HEK293 (cell line): Measurements from ENCODE around the gene PRR35.
A peak's percentile ranks its signal among the peaks of the same experiment; 100 is the strongest.

ENCODE experiments used
- CTCF ChIA-PET: fragments of 350-600 bp; formaldehyde crosslinking; extraction: SDS; loops from one replicate; lab custom pipeline; 2021; ENCODE audit warnings: antibody characterized with exemption; lab: Yijun Ruan, JAX
- POLR2A ChIA-PET: fragments of 300-600 bp; formaldehyde crosslinking; extraction: SDS; loops from one replicate; lab custom pipeline; 2020; ENCODE audit warnings: antibody characterized with exemption, inconsistent platforms; lab: Yijun Ruan, JAX
- H3K27ac ChIP-seq: fragments of 200-500 bp; sonication (Bioruptor generic); 2 replicates; pipeline ENCODE4 v1.5.1; 2014; ENCODE audit warnings: low read depth, low read length, control low read depth, inconsistent platforms; ENCODE audit errors: extremely low read depth
- H3K36me3 ChIP-seq, 2 experiments: fragments of 200-500 bp in 1 of 2; sonication (Bioruptor generic) in 1 of 2; 1 replicate in 1 of 2; 2 replicates in 1 of 2; pipeline ENCODE4 v1.5.1; 2014 to 2017; ENCODE audit warnings: inconsistent platforms in 2 of 2, low read length in 2 of 2; ENCODE audit not compliant: control insufficient read depth in 2 of 2, insufficient read depth in 1 of 2
- H3K4me1 ChIP-seq: fragments of 200-500 bp; sonication (Bioruptor generic); 2 replicates; pipeline ENCODE4 v1.5.1; 2014; ENCODE audit warnings: mild to moderate bottlenecking, low read length, inconsistent platforms; ENCODE audit not compliant: control insufficient read depth, insufficient read depth
- H3K4me3 ChIP-seq: 2 replicates; pipeline ENCODE4 v1.5.1; 2011; ENCODE audit warnings: low read depth, mild to moderate bottlenecking, control low read depth, low read length, moderate library complexity
- H3K9me3 ChIP-seq: fragments of 200-500 bp; sonication (Bioruptor generic); 2 replicates; pipeline ENCODE4 v1.5.1; 2014; ENCODE audit warnings: low read depth, low read length, inconsistent platforms; ENCODE audit not compliant: control insufficient read depth, insufficient read depth
- GLIS1 ChIP-seq: fragments of 450-650 bp; formaldehyde crosslinking; IDR thresholded peaks from 2 replicates; pipeline ENCODE4 v1.5.1; 2016; ENCODE audit warnings: missing biosample characterization, missing genetic modification characterization
- GLIS2 ChIP-seq: fragments of 450-650 bp; formaldehyde crosslinking; IDR thresholded peaks from 2 replicates; pipeline ENCODE4 v1.5.1; 2016; ENCODE audit warnings: missing biosample characterization, missing genetic modification characterization
- KLF1 ChIP-seq: fragments of 450-650 bp; formaldehyde crosslinking; IDR thresholded peaks from 2 replicates; pipeline ENCODE4 v1.5.1; 2016; ENCODE audit warnings: missing biosample characterization, missing genetic modification characterization
- SP2 ChIP-seq: fragments of 450-650 bp; formaldehyde crosslinking; IDR thresholded peaks from 2 replicates; pipeline ENCODE4 v1.5.1; 2016; ENCODE audit warnings: missing biosample characterization, missing genetic modification characterization
- SP3 ChIP-seq: fragments of 450-650 bp; formaldehyde crosslinking; IDR thresholded peaks from 2 replicates; pipeline ENCODE4 v1.5.1; 2016; ENCODE audit warnings: missing biosample characterization, missing genetic modification characterization
- TRIM28 ChIP-seq: IDR thresholded peaks from 2 replicates; pipeline ENCODE4 v1.6.1; 2011; ENCODE audit warnings: low read length, control low read depth, borderline replicate concordance
- ZBTB20 ChIP-seq: fragments of 450-650 bp; formaldehyde crosslinking; IDR thresholded peaks from 2 replicates; pipeline ENCODE4 v1.5.1; 2016; ENCODE audit warnings: missing biosample characterization, missing genetic modification characterization
- ZBTB48 ChIP-seq: fragments of 450-650 bp; formaldehyde crosslinking; IDR thresholded peaks from 2 replicates; pipeline ENCODE4 v1.5.1; 2016; ENCODE audit warnings: missing biosample characterization, missing genetic modification characterization
- ZEB2 ChIP-seq: fragments of 450-650 bp; formaldehyde crosslinking; IDR thresholded peaks from 2 replicates; pipeline ENCODE4 v1.5.1; 2016; ENCODE audit warnings: missing biosample characterization, missing genetic modification characterization
- ZFP69B ChIP-seq: fragments of 450-650 bp; formaldehyde crosslinking; IDR thresholded peaks from 2 replicates; pipeline ENCODE4 v1.5.1; 2016; ENCODE audit warnings: missing biosample characterization, missing genetic modification characterization
- ZIC2 ChIP-seq: fragments of 450-650 bp; formaldehyde crosslinking; IDR thresholded peaks from 2 replicates; pipeline ENCODE4 v1.5.1; 2016; ENCODE audit warnings: missing biosample characterization, missing genetic modification characterization
- ZNF121 ChIP-seq: fragments of 450-650 bp; formaldehyde crosslinking; IDR thresholded peaks from 2 replicates; pipeline ENCODE4 v1.5.1; 2016; ENCODE audit warnings: missing biosample characterization, missing genetic modification characterization
- ZNF157 ChIP-seq: fragments of 450-650 bp; formaldehyde crosslinking; IDR thresholded peaks from 2 replicates; pipeline ENCODE4 v1.5.1; 2016; ENCODE audit warnings: missing biosample characterization, missing genetic modification characterization
- ZNF239 ChIP-seq: fragments of 450-650 bp; formaldehyde crosslinking; IDR thresholded peaks from 2 replicates; pipeline ENCODE4 v1.5.1; 2016; ENCODE audit warnings: missing biosample characterization, missing genetic modification characterization
- ZNF335 ChIP-seq: fragments of 450-650 bp; formaldehyde crosslinking; conservative IDR thresholded peaks from 2 replicates; pipeline ENCODE4 v1.5.1; 2016; ENCODE audit warnings: missing biosample characterization, missing genetic modification characterization
- ZNF341 ChIP-seq: fragments of 450-650 bp; formaldehyde crosslinking; IDR thresholded peaks from 2 replicates; pipeline ENCODE4; 2016; ENCODE audit warnings: low read depth, missing biosample characterization, missing genetic modification characterization
- ZNF555 ChIP-seq: fragments of 450-650 bp; formaldehyde crosslinking; conservative IDR thresholded peaks from 2 replicates; pipeline ENCODE4 v1.5.1; 2017; ENCODE audit warnings: missing biosample characterization, mild to moderate bottlenecking, missing genetic modification characterization, inconsistent platforms
- ZNF660 ChIP-seq: fragments of 450-650 bp; IDR thresholded peaks from 2 replicates; pipeline ENCODE4 v1.5.1; 2018; ENCODE audit warnings: missing biosample characterization, mild to moderate bottlenecking, missing genetic modification characterization
- TF ChIP-seq, protein P1 (sequence below): fragments of 450-650 bp; formaldehyde crosslinking; IDR thresholded peaks from 2 replicates; pipeline ENCODE4 v1.5.1; 2016; ENCODE audit warnings: missing biosample characterization, missing genetic modification characterization
- TF ChIP-seq, protein P2 (sequence below): fragments of 450-650 bp; formaldehyde crosslinking; IDR thresholded peaks from 2 replicates; pipeline ENCODE4 v1.5.1; 2017; ENCODE audit warnings: missing biosample characterization, mild to moderate bottlenecking, missing genetic modification characterization, moderate library complexity
- TF ChIP-seq, protein P3 (sequence below): fragments of 450-650 bp; formaldehyde crosslinking; IDR thresholded peaks from 2 replicates; pipeline ENCODE4 v1.5.1; 2016; ENCODE audit warnings: missing biosample characterization, missing genetic modification characterization
- TF ChIP-seq, protein P4 (sequence below): fragments of 450-650 bp; formaldehyde crosslinking; IDR thresholded peaks from 2 replicates; pipeline ENCODE4 v1.5.1; 2016; ENCODE audit warnings: missing biosample characterization, missing genetic modification characterization
- TF ChIP-seq, protein P5 (sequence below): fragments of 450-650 bp; formaldehyde crosslinking; IDR thresholded peaks from 2 replicates; pipeline ENCODE4 v1.5.1; 2016; ENCODE audit warnings: missing biosample characterization, missing genetic modification characterization, low read depth
- TF ChIP-seq, protein P6 (sequence below): fragments of 450-650 bp; formaldehyde crosslinking; IDR thresholded peaks from 2 replicates; pipeline ENCODE4 v1.5.1; 2016; ENCODE audit warnings: missing biosample characterization, missing genetic modification characterization

The PRR35 gene

DNA sequence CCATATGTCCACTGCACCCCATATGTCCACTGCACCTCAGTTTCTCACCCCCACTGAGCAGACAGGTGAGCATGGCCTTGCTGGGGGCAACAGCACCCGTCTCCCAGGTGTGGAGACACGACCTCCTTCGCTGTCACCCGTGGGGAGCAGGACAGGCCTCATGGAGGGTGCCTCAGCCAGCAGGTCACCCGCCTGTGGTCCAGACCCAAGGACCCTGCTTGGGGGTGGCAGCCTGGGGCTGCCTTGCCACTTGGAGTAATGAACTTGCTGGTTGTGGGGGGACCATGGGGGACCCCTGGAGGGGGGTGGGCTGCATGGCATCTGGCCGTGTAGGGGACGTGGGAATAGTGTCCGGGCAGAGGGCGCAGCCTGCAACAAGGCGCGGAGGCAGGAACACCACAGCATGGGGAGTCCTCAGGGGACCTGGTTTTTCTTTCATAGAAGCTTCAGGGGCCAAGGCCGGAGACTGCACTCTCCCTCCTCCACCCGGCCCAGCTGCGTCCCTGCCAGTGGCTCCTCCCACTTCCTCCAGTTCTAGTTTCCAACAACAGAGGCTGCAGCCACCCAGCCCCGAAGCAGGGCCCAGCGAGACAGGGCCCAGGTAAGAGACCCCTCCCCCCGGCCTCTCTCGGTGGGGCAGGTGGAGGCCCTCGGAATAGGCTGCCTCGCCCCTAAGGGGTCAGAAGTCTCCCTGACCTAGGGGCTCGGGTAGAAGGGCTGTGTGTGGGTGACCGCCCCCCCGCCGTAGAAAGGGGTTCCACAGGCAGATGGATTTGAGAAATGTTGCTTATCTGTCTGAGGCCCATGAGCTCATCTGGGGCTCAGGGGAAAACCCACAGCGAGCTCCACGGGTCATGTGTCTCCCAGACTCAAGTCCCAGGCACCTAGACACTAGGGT lies 6.5 kb downstream of the PRR35 start, which contains the start of gene NHLRC4:
NHLRC4 (plus strand) TSS at position 531 of the 898 bp plus-strand sequence. CDS start 1,043 bp downstream, outside the sequence.
- H3K4me3 ChIP-seq: no peak within 1 kb of the TSS
- POLR2A ChIA-PET: interaction anchor here (1.0 to 1.3 kb wide), 3 partner anchors 11 to 39 kb away, joined by 3 to 6 read pairs (median 4); partner anchors contain the start of gene CAPN15
- H3K9me3 ChIP-seq: no peaks in the 10 kb centered on the region
- H3K36me3 ChIP-seq: peaks cover 0 to 5% of the 10 kb centered on the region in 2 experiments; a peak in 1 of 3 replicates
- H3K27ac ChIP-seq: peak within 1 kb of the TSS; percentile 26; the same call in 1 of the 2 replicates
- peaks cover 10% of the 10 kb centered on the region for H3K4me1 ChIP-seq
- CTCF ChIA-PET: interaction anchor here (0.9 to 1.0 kb wide), 2 partner anchors 14 to 15 kb away, joined by 3 read pairs; no protein-coding TSS in a partner anchor
- TF ChIP-seq ZNF660 (0 out of 2 replicates have a peak, but pooled peaks have one; percentile 17), ZNF341 (tag by site-specific recombination) (peak; percentile 31; the same call in 1 of the 2 replicates), SP3 (tag by site-specific recombination) (peak; percentile 34), ZEB2 (tag by site-specific recombination) (0 out of 2 replicates have a peak, but pooled peaks have one; percentile 33), ZBTB48 (tag by site-specific recombination) (peak; percentile 71; the same call in 1 of the 2 replicates), ZNF555 (no peak), ZIC2 (tag by site-specific recombination) (peak; percentile 63), ZNF157 (tag by site-specific recombination) (no peak), ZFP69B (tag by site-specific recombination) (peak; percentile 21; the same call in 1 of the 2 replicates), TRIM28 (no peak), GLIS1 (peak; percentile 74), KLF1 (tag by site-specific recombination) (peak; percentile 35; the same call in 1 of the 2 replicates), ZNF335 (tag by site-specific recombination) (peak; percentile 45), ZNF121 (tag by site-specific recombination) (peak; percentile 47; the same call in 1 of the 2 replicates), GLIS2 (tag by site-specific recombination) (peak; percentile 67), ZNF239 (tag by site-specific recombination) (no peak), SP2 (tag by site-specific recombination) (peak; percentile 33; the same call in 1 of the 2 replicates), ZBTB20 (tag by site-specific recombination) (peak; percentile 68)
- TF ChIP-seq, protein P1, sequence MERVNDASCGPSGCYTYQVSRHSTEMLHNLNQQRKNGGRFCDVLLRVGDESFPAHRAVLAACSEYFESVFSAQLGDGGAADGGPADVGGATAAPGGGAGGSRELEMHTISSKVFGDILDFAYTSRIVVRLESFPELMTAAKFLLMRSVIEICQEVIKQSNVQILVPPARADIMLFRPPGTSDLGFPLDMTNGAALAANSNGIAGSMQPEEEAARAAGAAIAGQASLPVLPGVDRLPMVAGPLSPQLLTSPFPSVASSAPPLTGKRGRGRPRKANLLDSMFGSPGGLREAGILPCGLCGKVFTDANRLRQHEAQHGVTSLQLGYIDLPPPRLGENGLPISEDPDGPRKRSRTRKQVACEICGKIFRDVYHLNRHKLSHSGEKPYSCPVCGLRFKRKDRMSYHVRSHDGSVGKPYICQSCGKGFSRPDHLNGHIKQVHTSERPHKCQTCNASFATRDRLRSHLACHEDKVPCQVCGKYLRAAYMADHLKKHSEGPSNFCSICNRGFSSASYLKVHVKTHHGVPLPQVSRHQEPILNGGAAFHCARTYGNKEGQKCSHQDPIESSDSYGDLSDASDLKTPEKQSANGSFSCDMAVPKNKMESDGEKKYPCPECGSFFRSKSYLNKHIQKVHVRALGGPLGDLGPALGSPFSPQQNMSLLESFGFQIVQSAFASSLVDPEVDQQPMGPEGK (tag by site-specific recombination): peak; percentile 41; the same call in 1 of the 2 replicates
- TF ChIP-seq, protein P2, sequence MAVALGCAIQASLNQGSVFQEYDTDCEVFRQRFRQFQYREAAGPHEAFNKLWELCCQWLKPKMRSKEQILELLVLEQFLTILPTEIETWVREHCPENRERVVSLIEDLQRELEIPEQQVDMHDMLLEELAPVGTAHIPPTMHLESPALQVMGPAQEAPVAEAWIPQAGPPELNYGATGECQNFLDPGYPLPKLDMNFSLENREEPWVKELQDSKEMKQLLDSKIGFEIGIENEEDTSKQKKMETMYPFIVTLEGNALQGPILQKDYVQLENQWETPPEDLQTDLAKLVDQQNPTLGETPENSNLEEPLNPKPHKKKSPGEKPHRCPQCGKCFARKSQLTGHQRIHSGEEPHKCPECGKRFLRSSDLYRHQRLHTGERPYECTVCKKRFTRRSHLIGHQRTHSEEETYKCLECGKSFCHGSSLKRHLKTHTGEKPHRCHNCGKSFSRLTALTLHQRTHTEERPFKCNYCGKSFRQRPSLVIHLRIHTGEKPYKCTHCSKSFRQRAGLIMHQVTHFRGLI (tag by site-specific recombination): no peak
- TF ChIP-seq, protein P3, sequence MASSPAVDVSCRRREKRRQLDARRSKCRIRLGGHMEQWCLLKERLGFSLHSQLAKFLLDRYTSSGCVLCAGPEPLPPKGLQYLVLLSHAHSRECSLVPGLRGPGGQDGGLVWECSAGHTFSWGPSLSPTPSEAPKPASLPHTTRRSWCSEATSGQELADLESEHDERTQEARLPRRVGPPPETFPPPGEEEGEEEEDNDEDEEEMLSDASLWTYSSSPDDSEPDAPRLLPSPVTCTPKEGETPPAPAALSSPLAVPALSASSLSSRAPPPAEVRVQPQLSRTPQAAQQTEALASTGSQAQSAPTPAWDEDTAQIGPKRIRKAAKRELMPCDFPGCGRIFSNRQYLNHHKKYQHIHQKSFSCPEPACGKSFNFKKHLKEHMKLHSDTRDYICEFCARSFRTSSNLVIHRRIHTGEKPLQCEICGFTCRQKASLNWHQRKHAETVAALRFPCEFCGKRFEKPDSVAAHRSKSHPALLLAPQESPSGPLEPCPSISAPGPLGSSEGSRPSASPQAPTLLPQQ: peak; percentile 73
- TF ChIP-seq, protein P4, sequence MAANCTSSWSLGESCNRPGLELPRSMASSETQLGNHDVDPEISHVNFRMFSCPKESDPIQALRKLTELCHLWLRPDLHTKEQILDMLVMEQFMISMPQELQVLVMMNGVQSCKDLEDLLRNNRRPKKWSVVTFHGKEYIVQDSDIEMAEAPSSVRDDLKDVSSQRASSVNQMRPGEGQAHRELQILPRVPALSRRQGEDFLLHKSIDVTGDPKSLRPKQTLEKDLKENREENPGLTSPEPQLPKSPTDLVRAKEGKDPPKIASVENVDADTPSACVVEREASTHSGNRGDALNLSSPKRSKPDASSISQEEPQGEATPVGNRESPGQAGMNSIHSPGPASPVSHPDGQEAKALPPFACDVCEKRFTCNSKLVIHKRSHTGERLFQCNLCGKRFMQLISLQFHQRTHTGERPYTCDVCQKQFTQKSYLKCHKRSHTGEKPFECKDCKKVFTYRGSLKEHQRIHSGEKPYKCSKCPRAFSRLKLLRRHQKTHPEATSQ (tag by site-specific recombination): no peak
- TF ChIP-seq, protein P5, sequence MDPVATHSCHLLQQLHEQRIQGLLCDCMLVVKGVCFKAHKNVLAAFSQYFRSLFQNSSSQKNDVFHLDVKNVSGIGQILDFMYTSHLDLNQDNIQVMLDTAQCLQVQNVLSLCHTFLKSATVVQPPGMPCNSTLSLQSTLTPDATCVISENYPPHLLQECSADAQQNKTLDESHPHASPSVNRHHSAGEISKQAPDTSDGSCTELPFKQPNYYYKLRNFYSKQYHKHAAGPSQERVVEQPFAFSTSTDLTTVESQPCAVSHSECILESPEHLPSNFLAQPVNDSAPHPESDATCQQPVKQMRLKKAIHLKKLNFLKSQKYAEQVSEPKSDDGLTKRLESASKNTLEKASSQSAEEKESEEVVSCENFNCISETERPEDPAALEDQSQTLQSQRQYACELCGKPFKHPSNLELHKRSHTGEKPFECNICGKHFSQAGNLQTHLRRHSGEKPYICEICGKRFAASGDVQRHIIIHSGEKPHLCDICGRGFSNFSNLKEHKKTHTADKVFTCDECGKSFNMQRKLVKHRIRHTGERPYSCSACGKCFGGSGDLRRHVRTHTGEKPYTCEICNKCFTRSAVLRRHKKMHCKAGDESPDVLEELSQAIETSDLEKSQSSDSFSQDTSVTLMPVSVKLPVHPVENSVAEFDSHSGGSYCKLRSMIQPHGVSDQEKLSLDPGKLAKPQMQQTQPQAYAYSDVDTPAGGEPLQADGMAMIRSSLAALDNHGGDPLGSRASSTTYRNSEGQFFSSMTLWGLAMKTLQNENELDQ (tag by site-specific recombination): no peak
- TF ChIP-seq, protein P6, sequence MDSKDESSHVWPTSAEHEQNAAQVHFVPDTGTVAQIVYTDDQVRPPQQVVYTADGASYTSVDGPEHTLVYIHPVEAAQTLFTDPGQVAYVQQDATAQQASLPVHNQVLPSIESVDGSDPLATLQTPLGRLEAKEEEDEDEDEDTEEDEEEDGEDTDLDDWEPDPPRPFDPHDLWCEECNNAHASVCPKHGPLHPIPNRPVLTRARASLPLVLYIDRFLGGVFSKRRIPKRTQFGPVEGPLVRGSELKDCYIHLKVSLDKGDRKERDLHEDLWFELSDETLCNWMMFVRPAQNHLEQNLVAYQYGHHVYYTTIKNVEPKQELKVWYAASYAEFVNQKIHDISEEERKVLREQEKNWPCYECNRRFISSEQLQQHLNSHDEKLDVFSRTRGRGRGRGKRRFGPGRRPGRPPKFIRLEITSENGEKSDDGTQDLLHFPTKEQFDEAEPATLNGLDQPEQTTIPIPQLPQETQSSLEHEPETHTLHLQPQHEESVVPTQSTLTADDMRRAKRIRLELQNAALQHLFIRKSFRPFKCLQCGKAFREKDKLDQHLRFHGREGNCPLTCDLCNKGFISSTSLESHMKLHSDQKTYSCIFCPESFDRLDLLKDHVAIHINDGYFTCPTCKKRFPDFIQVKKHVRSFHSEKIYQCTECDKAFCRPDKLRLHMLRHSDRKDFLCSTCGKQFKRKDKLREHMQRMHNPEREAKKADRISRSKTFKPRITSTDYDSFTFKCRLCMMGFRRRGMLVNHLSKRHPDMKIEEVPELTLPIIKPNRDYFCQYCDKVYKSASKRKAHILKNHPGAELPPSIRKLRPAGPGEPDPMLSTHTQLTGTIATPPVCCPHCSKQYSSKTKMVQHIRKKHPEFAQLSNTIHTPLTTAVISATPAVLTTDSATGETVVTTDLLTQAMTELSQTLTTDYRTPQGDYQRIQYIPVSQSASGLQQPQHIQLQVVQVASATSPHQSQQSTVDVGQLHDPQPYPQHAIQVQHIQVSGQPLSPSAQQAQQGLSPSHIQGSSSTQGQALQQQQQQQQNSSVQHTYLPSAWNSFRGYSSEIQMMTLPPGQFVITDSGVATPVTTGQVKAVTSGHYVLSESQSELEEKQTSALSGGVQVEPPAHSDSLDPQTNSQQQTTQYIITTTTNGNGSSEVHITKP (tag by site-specific recombination): peak; percentile 73
